ENCODE measurements around the gene TMEM171.

- TF ChIP-seq CTCF (conservative IDR thresholded peaks at IDR 0.05; ENCODE audit: low read length) (no peak), EZH2phosphoT487 (IDR thresholded peaks at IDR 0.05; ENCODE audit: borderline replicate concordance) (no peak)
These were observed 15.7 kb downstream of the TMEM171 start for GRCh38 chr5:73136055-73136562.
